NCI-H2196 (cell line): ENCODE results near the gene AUTS2.
"Not testable (repeated sequence)": the region's sequence is repeated elsewhere in the genome, so short reads cannot be mapped to it uniquely, and the experiment has no call there.

Source experiments
- DNase-seq: peaks from one replicate; lab custom pipeline; 2025; ENCODE audit not compliant: unreplicated experiment; lab: John Stamatoyannopoulos, UW

AUTS2 gene

GRCh38 chr7:70632400-70632799 is 1034.1 kb downstream of the AUTS2 start:
- DNase-seq: no peak

GRCh38 chr7:70634071-70634470 is 1035.8 kb downstream of the AUTS2 start:
- DNase-seq: no peak

- DNase-seq: no peak
These were observed 1036.4 kb downstream of the AUTS2 start for GRCh38 chr7:70634610-70635068.

- DNase-seq: no peak
These were observed 1037.4 kb downstream of the AUTS2 start for GRCh38 chr7:70635633-70636032.

DNA sequence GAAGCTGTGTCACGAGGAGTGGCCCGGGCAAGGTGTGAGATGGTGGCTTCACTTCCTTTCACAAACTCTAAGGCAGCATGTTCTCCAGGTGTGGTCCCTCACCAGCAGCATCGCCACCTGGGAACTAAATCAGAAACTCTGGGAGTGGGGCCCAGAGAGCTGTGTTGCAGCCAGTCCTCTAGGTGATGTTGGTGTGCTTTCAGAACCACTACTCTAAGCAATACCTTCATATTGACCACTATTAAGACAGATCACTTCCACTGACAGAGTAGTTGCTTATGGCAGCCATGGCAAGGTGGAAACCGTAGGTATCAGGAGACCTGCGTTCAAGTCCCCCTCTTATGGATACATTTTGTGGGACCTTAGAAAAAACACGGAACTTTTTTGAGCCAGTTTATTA is 1037.9 kb downstream of the AUTS2 start:
- DNase-seq: no peak

GRCh38 chr7:70637726-70638125 is 1039.5 kb downstream of the AUTS2 start:
- DNase-seq: no peak

GRCh38 chr7:70638158-70639107 is 1040.2 kb downstream of the AUTS2 start:
- no peak for DNase-seq

DNA sequence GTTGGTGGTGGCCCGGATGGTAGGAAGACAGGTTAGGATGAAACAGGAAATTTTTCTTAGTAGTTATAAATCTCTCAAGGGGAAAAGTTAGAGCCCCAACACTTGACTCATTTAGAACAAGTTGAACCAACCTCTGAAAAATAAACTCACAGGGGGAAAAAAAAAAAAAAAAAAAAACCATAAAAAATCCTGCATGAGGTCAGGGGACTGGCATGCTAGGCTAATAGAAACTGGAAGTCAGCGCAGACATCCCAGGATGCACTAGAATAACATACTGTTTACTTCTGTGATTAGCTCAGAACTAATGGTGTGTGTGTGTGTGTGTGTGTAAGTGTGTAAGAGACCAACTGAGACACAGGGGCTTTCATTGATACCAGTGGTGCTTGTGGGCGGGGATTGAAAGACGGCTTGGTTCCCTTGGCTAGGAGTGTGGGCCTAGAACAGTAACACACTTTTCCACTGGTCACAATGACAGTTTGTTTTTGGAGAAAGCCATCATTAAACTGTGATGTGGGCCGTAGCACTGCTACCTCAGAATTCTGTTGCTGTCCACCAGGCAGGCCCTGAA is 1042.1 kb downstream of the AUTS2 start:
- no peak for DNase-seq

DNA sequence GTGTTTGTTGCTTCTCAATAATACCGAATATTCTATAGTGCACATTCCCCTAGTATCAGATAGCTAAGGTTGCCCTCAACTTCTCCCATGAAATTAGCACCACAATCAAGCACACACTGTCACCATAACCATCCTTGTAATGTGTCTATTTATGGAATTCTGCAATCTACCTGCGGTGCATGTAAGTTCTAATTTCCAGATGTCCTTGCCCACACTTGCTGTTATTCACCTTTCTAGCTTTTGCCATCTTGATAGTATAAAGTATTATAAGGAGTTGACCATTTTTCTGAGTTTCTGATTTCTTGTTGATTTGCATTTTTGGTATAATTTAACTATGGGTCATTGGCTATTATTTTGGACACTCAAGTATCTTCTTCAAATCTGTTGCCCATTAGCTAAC is 1043.6 kb downstream of the AUTS2 start:
- no peak for DNase-seq

DNA sequence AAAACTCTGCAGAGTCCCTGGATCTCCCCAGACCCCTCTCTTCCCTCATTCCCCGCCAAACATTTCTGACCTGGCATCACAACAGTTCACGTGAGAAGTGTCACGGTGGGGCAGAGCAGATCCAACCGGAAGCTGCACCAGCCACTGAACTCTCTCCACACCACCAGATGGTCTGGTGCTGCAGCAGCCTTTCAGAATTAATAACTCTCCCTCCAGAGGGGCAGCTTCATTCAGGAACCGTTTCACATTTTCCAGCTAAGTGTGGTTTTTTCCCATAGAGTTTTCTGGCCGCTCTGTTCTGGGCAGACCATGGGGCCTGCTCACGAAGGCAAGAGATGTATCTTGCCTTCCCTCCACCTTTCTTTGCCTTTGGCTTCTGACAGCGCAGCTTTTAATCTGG is 1047.0 kb downstream of the AUTS2 start:
- no peak for DNase-seq

GRCh38 chr7:70645876-70646351 is 1047.6 kb downstream of the AUTS2 start:
- DNase-seq: no peak

DNA sequence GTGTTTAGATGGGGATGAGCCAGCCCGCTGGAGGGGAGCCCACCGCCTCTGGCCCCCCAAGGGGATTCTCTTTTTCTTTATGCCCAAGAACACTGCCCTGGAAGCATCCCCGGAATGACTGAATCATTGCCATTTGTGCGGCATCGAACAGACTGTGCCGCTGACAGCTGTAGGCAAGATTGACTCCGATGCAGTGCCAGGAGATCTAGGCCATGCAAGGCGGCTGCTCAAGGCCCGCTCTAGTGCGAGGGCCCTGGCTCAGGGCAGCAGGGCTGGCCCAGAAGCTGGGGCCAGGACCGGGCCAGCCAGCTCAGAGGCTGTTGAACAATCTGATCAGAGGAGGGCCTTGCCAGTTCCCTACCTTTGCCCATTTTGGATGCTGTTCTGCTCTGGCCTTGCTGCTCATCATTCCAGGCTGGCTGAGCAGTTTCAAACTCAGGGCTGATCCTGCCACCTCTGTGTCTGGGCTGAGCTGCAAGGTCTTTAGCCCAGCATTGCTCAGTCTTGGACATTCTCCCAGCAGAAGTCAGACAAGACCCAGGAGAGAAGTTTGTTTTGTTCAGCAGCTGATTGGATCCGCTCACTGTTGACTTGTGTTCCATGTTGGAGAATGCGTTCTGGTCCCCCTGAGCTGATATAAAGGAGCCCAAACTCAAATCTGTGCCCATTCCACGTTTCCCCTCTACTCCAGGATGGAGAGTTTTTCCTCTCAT is 1048.4 kb downstream of the AUTS2 start:
- DNase-seq: no peak

DNA sequence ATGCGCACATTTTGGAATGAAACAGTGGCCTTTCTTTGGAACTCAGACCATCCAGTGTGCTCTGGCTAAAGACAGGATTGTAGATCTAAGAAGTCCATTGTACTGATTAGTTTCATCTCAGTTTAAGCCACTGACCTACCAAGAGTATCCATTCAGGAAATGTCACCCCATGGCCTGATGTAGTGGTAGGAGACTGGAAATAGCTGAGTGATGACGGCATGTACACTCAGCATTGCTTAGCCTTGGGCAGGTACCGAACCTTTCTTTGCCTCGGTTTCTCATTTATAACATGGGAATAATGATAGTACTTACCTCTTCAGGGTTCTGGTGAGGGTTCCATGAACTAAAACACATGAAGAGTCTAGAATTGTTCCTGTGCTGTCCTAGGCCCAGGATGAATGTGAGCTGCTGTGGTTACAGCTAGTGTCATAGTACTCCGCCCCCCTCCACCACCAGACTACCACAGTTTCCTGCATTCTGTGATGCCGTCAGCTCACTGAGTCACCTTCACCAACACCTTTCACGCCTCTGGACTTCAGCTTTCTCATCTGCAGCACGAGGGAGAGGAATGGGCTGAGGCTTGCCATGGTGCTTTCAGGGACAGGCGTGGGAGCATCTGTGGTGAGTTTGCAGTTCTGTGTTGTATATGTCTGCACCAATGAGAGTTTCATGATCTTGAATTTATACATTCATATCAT is 1049.7 kb downstream of the AUTS2 start:
- no peak for DNase-seq

DNA sequence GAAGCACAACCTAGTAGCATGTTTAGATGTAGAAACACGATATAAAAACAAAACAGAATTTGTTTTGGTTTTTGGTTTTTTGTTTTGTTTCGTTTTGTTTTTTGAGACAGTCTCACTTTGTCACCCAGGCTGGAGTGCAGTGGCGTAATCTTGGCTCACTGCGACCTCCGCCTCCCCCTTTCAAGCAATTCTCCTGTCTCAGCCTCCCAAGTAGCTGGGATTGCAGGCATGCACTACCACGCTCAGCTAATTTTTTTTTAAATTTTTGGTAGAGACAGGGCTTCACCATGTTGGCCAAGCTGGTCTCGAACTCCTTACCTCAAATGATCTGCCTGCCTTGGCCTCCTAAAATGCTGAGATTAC is 1050.2 kb downstream of the AUTS2 start:
- not testable (repeated sequence) for DNase-seq

DNA sequence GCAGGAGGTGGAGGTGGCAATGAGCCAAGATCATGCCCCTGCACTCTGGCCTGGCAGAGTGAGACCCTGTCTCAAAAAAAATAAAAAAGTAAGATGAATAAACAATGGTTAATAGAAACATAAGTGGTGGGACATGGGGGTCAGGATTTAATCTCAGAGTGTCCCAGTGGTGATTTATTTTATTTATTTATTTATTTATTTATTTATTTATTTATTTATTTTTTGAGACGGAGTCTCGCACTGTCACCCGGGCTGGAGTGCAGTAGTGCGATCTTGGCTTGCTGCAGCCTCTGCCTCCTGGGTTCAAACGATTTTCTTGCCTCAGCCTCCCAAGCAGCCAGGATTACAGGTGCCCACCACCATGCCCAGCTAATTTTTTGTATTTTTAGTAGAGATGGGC is 1051.0 kb downstream of the AUTS2 start:
- no peak for DNase-seq

DNA sequence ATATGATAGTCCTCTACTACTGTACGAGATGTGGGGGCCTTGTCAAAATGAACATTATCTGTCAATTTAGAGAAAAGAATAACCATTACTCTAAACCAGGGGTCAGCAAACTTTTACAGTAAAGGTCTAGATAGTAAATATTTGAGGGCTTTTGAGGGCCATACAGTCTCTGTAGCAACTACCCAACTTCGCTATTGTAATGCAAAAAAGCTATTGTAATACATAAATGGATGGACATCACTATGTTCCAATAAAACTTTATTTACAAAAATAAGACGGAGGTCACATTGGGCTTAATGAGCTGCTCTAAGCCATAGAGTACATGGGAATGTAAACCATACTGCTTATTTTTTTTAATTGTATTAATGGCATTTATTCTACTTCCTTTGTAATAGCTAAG is 1055.9 kb downstream of the AUTS2 start:
- no peak for DNase-seq

DNA sequence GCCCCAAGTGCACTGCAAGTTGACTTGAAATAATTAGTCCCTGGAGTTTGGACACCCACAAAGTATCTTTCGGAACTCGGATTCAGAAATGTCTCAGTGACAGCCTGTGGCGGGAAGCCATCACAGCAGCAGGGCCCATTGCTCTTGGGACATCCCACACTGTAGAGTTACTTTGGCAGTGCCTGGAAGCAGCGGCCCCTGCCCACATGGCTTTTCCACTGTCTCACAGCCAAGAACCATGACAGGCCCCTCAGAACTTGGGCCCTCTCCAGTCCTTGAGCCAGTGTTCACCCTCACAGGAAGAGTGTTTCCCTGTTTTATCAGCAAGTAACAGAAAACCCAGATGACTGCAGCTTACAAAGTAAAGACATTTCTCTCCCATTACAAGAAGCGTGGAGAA is 1056.7 kb downstream of the AUTS2 start:
- no peak for DNase-seq

GRCh38 chr7:70655694-70656093 is 1057.4 kb downstream of the AUTS2 start:
- DNase-seq: peak; percentile 37

DNA sequence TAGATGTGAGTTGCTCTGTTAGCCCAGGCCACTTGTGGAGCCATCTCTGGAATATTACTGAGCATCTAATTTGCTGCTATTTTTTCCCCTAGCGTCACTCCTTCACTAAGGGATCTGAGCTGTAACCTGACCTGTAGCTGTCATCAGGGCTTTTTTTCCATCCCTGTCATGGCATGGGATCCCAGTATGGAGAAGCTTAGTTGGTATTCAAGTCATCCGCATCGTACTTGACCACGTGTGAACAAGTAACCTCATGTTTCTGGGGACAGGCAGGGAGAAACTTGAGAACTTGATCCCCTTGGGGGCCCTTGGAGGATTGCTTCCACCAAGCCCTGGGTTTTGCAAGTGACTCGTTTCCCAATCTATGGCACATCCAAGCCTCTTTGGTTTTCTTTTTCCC is 1059.3 kb downstream of the AUTS2 start:
- no peak for DNase-seq

DNA sequence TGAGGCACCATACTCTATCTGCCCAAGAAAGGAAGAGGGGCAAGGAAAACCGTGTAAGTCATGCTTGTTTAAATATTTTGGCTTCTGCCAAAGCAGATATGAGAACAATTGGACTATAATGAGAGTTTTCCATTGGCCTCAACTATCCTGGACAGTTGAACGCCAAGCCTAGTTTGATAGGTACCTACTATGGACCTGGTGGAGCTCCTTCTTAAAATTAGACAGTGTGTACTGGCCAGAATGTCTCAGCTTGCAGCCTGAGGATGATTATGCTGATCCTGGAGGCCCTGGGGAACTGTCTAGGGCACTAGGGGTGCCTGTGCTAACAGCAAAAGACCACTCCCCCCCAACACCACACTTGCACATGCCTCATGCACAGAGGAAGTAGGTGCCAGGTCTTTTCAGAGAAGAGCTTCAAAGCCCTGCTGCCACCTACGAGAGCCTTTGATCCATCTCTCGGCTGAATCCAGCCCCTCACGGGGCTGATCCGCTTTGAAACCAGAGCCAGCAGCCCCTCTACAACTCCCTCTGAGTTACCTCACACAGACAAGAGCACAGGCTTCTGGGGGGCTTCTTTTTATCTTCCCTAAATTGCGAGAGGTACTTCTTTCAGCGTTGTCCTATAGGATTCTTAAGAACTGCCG is 1059.8 kb downstream of the AUTS2 start:
- no peak for DNase-seq

GRCh38 chr7:70659263-70659662 is 1061.0 kb downstream of the AUTS2 start:
- no peak for DNase-seq
